ENCODE measurements around the gene CTSD.
"Not testable (repeated sequence)": the region's sequence is repeated elsewhere in the genome, so short reads cannot be mapped to it uniquely, and the experiment has no call there.

CTSD gene

DNA sequence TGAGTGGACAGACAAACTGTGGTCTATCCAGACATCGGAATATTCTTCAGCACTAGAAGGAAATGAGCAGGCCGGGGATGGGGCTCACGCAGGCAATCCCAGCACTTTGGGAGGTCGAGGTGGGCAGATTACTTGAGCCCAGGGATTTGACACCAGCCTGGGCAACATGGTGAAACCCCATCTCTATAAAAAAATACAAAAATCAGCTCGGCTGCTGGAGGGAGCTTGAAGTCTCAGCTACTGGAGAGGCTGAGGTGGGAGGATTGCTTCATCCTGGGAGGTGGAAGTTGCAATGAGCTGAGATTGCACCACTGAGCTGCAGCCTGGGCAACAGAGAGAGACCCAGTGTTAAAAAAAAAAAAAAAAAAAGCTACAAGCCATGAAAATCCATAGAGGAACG is 8.0 kb upstream of the CTSD start:
- TF ChIP-seq, protein P1, sequence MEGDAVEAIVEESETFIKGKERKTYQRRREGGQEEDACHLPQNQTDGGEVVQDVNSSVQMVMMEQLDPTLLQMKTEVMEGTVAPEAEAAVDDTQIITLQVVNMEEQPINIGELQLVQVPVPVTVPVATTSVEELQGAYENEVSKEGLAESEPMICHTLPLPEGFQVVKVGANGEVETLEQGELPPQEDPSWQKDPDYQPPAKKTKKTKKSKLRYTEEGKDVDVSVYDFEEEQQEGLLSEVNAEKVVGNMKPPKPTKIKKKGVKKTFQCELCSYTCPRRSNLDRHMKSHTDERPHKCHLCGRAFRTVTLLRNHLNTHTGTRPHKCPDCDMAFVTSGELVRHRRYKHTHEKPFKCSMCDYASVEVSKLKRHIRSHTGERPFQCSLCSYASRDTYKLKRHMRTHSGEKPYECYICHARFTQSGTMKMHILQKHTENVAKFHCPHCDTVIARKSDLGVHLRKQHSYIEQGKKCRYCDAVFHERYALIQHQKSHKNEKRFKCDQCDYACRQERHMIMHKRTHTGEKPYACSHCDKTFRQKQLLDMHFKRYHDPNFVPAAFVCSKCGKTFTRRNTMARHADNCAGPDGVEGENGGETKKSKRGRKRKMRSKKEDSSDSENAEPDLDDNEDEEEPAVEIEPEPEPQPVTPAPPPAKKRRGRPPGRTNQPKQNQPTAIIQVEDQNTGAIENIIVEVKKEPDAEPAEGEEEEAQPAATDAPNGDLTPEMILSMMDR (IDR thresholded peaks at IDR 0.05) = no peak
- H3K27ac ChIP-seq = no peak overlapping the region
- DNase-seq (ENCODE audit: low spot score) = peak; percentile 69
- no peak overlapping the region for H3K4me3 ChIP-seq

DNA sequence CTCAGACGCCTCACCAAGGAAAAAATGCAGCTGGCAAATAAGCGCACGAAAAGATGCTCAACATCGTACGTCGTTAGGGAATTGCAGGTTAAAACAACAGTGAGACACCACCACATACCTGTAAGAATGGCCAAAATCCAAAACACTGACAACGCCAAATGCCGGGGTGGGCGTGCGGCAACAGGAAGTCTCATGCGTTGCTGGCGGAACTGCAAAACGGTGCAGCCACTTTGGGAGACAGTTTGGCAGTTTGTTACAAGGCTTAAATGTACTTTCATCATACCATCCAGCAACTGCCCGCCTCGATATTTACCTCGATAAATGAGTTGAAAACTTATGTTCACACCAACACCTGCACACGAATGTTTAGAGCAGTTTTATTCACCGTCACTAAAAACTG is 7.5 kb upstream of the CTSD start:
- DNase-seq (ENCODE audit: low spot score) = no peak
- Histone ChIP-seq H3K27ac (no peak overlapping the region), H3K4me3 (no peak overlapping the region)
- TF ChIP-seq, protein P1 (IDR thresholded peaks at IDR 0.05) = no peak

DNA sequence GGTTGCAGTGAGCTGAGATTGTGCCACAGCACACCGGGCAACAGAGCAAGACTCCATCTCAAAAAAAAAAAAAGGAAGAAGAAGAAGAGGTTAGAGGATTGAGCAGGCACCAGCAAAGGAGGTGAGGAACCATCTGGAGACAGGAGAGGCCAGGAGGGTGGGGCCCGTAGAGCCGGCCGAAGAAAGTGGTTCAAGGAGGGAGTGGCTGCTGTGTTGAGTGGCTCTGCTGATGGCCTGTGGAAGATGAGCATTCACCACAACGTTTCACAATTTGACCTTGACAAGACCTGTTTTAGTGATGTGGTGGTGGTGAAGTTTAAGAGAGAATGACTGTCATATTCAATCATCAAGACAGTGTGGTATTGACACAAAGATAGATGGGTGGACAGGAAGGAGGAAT is 6.8 kb upstream of the CTSD start:
- TF ChIP-seq, protein P1 (IDR thresholded peaks at IDR 0.05) = no peak
- peak; percentile 2 for DNase-seq (ENCODE audit: low spot score)
- H3K27ac ChIP-seq = no peak overlapping the region
- no peak overlapping the region for H3K4me3 ChIP-seq

DNA sequence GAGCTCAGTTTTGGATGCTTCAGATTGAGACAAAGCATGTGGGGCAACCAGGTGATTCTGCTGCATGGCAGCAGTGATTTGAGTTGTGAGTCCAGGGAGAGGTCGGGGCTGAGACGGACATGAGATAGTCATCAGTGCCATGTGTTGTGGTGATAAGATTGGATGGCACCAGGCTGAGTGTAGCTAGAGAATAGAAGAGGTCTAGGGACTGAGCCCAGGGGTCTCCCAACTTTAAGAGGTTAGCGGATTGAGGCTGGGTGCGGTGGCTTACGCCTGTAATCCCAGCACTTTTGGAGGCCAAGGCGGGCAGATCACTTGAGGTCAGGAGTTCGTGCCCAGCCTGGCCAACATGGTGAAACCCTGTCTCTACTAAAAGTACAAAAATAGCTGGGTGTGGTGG is 6.3 kb upstream of the CTSD start:
- DNase-seq (ENCODE audit: low spot score) = no peak
- no peak overlapping the region for H3K27ac ChIP-seq
- H3K4me3 ChIP-seq = no peak overlapping the region
- TF ChIP-seq, protein P1 (IDR thresholded peaks at IDR 0.05) = no peak

DNA sequence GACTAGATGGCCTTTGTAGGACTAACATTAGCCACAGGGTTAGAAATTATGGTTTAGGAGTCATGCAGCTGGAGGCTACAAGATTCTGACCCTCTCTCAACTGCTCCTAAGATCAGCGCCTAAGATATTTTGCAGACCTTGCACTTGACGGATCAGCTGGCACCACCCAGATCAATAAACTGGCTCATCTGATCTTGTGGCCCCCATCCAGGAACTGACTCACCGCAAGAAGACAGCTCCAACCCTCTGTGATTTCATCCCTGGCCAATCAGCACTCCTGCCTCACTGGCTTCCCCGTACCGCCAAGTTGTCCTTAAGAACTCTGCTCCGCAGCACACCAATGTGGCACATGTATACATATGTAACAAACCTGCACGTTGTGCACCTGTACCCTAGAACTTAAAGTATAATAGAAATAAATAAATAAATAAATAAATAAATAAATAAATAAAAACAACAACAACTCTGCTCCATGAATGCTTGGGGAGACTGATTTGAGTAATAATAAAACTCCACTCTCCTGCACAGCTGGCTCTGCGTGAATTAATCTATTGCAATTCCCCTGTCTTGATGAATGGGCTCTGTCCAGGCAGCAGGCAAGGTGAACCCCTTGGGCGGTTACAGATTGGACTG is 5.7 kb upstream of the CTSD start:
- H3K27ac ChIP-seq, H3K4me3 ChIP-seq: not testable (repeated sequence)
- DNase-seq (ENCODE audit: low spot score) = peak; percentile 38

DNA sequence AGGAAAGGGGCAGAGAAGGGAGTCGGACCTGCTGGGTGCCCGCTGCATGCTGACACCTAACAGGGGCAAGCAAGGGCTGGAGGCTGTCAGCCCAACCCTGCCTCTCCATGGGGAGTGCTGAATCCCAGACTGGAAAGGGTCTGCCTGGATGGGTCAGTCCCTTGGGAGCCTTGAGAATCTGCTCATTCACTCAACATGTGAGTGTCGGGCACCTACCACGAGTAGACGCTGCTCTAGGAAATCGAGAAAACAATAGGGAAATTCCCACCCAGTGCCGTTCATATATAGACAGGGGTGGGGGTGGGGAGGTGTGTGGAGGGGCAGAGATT is 4.4 kb upstream of the CTSD start:
- TF ChIP-seq, protein P1 (IDR thresholded peaks at IDR 0.05) = no peak
- H3K27ac ChIP-seq = no peak overlapping the region
- no peak for DNase-seq (ENCODE audit: low spot score)

DNA sequence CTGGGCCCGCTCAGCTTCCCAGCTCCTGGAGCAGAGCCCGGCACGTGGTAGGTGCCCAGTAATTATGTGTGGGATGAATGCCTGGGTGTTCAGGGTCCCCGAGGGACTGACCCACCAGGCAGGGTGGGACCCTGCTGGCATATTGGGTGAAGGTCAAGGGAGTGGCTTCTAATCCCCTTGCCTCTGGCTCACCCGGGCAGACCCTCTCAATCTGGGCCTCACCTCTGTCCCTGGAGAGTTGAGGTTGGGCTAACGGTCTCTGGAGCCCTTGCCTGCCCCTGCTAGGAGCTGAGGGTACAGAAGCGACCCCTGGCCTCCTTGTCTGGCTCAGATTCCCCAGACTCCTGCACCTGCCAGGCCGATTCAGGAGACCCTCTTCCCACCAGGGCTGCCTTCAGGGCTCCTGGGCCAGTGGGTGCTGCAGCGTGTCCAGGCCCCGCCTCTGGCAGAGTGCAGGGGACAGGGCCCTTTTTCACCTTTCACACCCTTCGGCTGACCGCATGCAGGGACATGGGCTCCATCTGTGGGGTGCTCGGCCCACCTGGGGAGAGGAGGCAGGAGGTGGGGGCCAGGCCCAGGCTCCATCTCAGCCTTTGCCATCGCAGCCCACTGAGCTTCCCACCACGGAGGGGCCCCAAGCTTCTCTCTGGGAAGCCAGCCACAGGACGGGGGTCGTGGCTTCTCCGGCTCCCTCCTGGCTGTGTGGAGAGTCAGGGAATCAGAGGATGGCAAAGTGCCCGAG is 3.8 kb upstream of the CTSD start:
- no peak for DNase-seq (ENCODE audit: low spot score)
- TF ChIP-seq, protein P1 (IDR thresholded peaks at IDR 0.05) = no peak
- Histone ChIP-seq H3K27ac (no peak overlapping the region), H3K4me3 (no peak overlapping the region)

More for the DNA sequence above, 4.4 kb upstream of the CTSD start:
- H3K4me3 ChIP-seq = no peak overlapping the region
